HepG2 (cell line): ENCODE results near the gene LMTK2. TPM values are rescaled to one million over a fixed set of nuclear protein-coding genes. Genes with fewer than 3 reads are reported as not detected.

Source experiments
- CEBPZ ChIP-seq: IDR thresholded peaks from 2 replicates; pipeline ENCODE4 v1.6.1; 2012; ENCODE audit warnings: low read length, improper control_type of control experiment
- KIAA2018 ChIP-seq: sonication (generic); formaldehyde crosslinking; IDR thresholded peaks from 2 replicates; pipeline ENCODE4 v1.5.0; 2020; ENCODE audit warnings: mild to moderate bottlenecking, missing genetic modification reagents, borderline replicate concordance
- PHF20 ChIP-seq: sonication (generic); formaldehyde crosslinking; IDR thresholded peaks from 2 replicates; pipeline ENCODE4 v1.5.0; 2020; ENCODE audit warnings: mild to moderate bottlenecking, missing genetic modification reagents
- PHF8 ChIP-seq: sonication (generic); formaldehyde crosslinking; IDR thresholded peaks from 2 replicates; pipeline ENCODE4 v1.5.0; 2020; ENCODE audit warnings: missing genetic modification reagents
- PRDM4 ChIP-seq: sonication (generic); formaldehyde crosslinking; IDR thresholded peaks from 2 replicates; pipeline ENCODE4 v1.9.0; 2021; ENCODE audit warnings: missing genetic modification reagents, borderline replicate concordance
- RARG ChIP-seq: sonication (generic); formaldehyde crosslinking; IDR thresholded peaks from 2 replicates; pipeline ENCODE4 v1.4.0; 2020; ENCODE audit warnings: low read depth, mild to moderate bottlenecking, missing genetic modification reagents
- RFX5 ChIP-seq: IDR thresholded peaks from 2 replicates; pipeline ENCODE4 v1.6.1; 2011; ENCODE audit warnings: low read depth, low read length, improper control_type of control experiment
- THYN1 ChIP-seq: sonication (generic); formaldehyde crosslinking; IDR thresholded peaks from 2 replicates; pipeline ENCODE4 v1.8.1; 2023; ENCODE audit warnings: low read depth, mild to moderate bottlenecking, moderate library complexity, missing genetic modification reagents, borderline replicate concordance
- ZFX ChIP-seq: sonication (generic); formaldehyde crosslinking; IDR thresholded peaks from 2 replicates; pipeline ENCODE4 v1.4.0; 2020; ENCODE audit warnings: mild to moderate bottlenecking, low read depth, missing genetic modification reagents, moderate library complexity
- ZGPAT ChIP-seq: IDR thresholded peaks from 2 replicates; pipeline ENCODE4 v1.6.1; 2016; ENCODE audit warnings: mild to moderate bottlenecking
- ZNF432 ChIP-seq: sonication (generic); formaldehyde crosslinking; IDR thresholded peaks from 2 replicates; pipeline ENCODE4 v1.5.0; 2020; ENCODE audit warnings: missing genetic modification reagents, mild to moderate bottlenecking, borderline replicate concordance
- ZNF530 ChIP-seq: sonication (generic); formaldehyde crosslinking; IDR thresholded peaks from 2 replicates; pipeline ENCODE4 v1.5.0; 2020; ENCODE audit warnings: low read depth, mild to moderate bottlenecking, missing genetic modification reagents
- polyA plus RNA-seq, 8 experiments: library from polyadenylated mRNA; depleted of rRNA in 3 of 8; stranded (reverse) in 7 of 8; unstranded in 1 of 8; fragments of >200 nt; fragmentation: Illumina TruSeq in 4 of 8; extraction: Trizol in 4 of 8; gene quantifications; 2 replicates each; pipeline versions ENCODE4 v1.2.1 to v1.2.3, GENCODE V29; 2011 to 2016; ENCODE audit warnings: low read depth in 4 of 8, missing spikeins in 1 of 8, mixed read lengths in 1 of 8; ENCODE audit not compliant: insufficient read depth in 1 of 8
- total RNA-seq, 5 experiments: library from RNA; depleted of rRNA; stranded (reverse); fragments of >200 nt; fragmentation: Illumina TruSeq; extraction: Trizol; gene quantifications; 2 replicates each; pipeline ENCODE4 v1.2.3, GENCODE V29; 2016; ENCODE audit warnings: low read depth in 1 of 5

LMTK2 gene
- total and polyA plus RNA-seq, 2 of the 13 experiments (the other 11 are each of a cell fraction or from before 2014, with no cell fraction given): 9.5 to 11.7 TPM

GRCh38 chr7:98251601-98252424 is 145.2 kb downstream of the LMTK2 start, which contains the start of gene TECPR1 (continued):
- TF ChIP-seq KIAA2018: no peak
- 0 out of 2 replicates have a peak, but pooled peaks have one; percentile 22 for TF ChIP-seq RARG (CRISPR knock-in tag)
- no peak for TF ChIP-seq CEBPZ
- TF ChIP-seq ZNF432: no peak
- TF ChIP-seq THYN1 (CRISPR knock-in tag): no peak
- TF ChIP-seq PHF20 (CRISPR knock-in tag): peak; percentile 93
- TF ChIP-seq PHF8: no peak
- TF ChIP-seq ZNF530 (CRISPR knock-in tag): no peak
- TF ChIP-seq ZFX: peak; percentile 88
- TF ChIP-seq ZGPAT (CRISPR knock-in tag): peak; percentile 77; the same call in 1 of the 2 replicates
- no peak; the same call in 1 of the 2 replicates for TF ChIP-seq RFX5
- no peak for TF ChIP-seq PRDM4 (CRISPR knock-in tag)
